B cell (primary cell): Measurements from ENCODE around the gene ZNF532. TPM values are rescaled to one million over a fixed set of nuclear protein-coding genes. Genes with fewer than 3 reads are reported as not detected.

Experiments
- ATAC-seq: fragments of 200-7000 bp; cut with Tn5 transposase; one replicate; pipeline ENCODE4 v1.10.0; 2021; ENCODE audit warnings: low read depth, mild to moderate bottlenecking, moderate number of reproducible peaks, moderate library complexity
- CTCF ChIA-PET: fragments of 350-600 bp; sonication (Branson Sonifier 250); formaldehyde crosslinking; loops from one replicate; lab custom pipeline; 2021; ENCODE audit warnings: antibody characterized with exemption, inconsistent platforms; lab: Charles Lee
- POLR2A ChIA-PET: fragments of 350-600 bp; sonication (Branson Sonifier 250); formaldehyde crosslinking; loops from one replicate; lab custom pipeline; 2021; ENCODE audit warnings: antibody characterized with exemption; lab: Charles Lee
- DNase-seq: peaks from one replicate; pipeline ENCODE4 v3.0.0; 2013
- H2AFZ ChIP-seq: 2 replicates; pipeline ENCODE4 v1.6.1; 2012; ENCODE audit warnings: mild to moderate bottlenecking, low read depth, low read length; ENCODE audit not compliant: insufficient read depth, poor library complexity, severe bottlenecking
- H3K27ac ChIP-seq, 2 donors: 1 replicate in 1 of 2; 2 replicates in 1 of 2; pipeline ENCODE4 v1.5.1; 2012 to 2013; ENCODE audit warnings: low read length in 2 of 2, mild to moderate bottlenecking in 2 of 2, moderate library complexity in 1 of 2
- H3K27me3 ChIP-seq, 4 experiments: fragments of 200-600 bp in 1 of 4; sonication (generic) in 1 of 4; replicated peaks in 1 of 4; 1 replicate in 2 of 4; 2 replicates in 2 of 4; pipeline versions ENCODE4 v1.6.1 to v1.7.0; 2013 to 2016; ENCODE audit warnings: low read length in 3 of 4, mild to moderate bottlenecking in 2 of 4, mixed read lengths in 1 of 4, moderate library complexity in 1 of 4; ENCODE audit not compliant: insufficient read depth in 4 of 4, control insufficient read depth in 3 of 4; ENCODE audit errors: control extremely low read depth in 1 of 4
- H3K36me3 ChIP-seq, 2 experiments: replicated peaks in 1 of 2; 1 replicate in 1 of 2; 2 replicates in 1 of 2; pipeline versions ENCODE4 v1.6.1 to v1.7.1; 2013; ENCODE audit warnings: low read length in 1 of 2; ENCODE audit not compliant: insufficient read depth in 2 of 2, control insufficient read depth in 1 of 2; ENCODE audit errors: control extremely low read depth in 1 of 2, extremely low read depth in 1 of 2
- H3K4me1 ChIP-seq, 2 donors: fragments of 200-600 bp in 1 of 2; sonication (generic) in 1 of 2; 1 replicate in 1 of 2; 2 replicates in 1 of 2; pipeline versions ENCODE4 v1.5.1 to v1.6.1; 2013 to 2017; ENCODE audit warnings: low read length in 2 of 2; ENCODE audit not compliant: control insufficient read depth in 2 of 2, insufficient read depth in 2 of 2
- H3K4me2 ChIP-seq: replicated peaks from 2 replicates; pipeline ENCODE3; 2012; ENCODE audit warnings: mild to moderate bottlenecking, low read depth, low read length; ENCODE audit not compliant: poor library complexity, severe bottlenecking
- H3K4me3 ChIP-seq, 5 experiments: fragments of 200-600 bp in 1 of 5; sonication (generic) in 1 of 5; 1 replicate in 3 of 5; 2 replicates in 2 of 5; pipeline versions ENCODE4 v1.5.1 to v1.7.0; 2011 to 2016; ENCODE audit warnings: low read length in 4 of 5, mild to moderate bottlenecking in 4 of 5, low read depth in 2 of 5, control low read depth in 1 of 5, moderate library complexity in 1 of 5; ENCODE audit not compliant: insufficient read depth in 1 of 5; ENCODE audit errors: control extremely low read depth in 1 of 5, extremely low read depth in 1 of 5
- H3K79me2 ChIP-seq: fragments of 200-600 bp; sonication (generic); one replicate; pipeline ENCODE4 v1.6.0; 2016; ENCODE audit warnings: low read length; ENCODE audit not compliant: control insufficient read depth, insufficient read depth
- H3K9ac ChIP-seq: fragments of 200-600 bp; sonication (generic); 2 replicates; pipeline ENCODE4 v1.6.1; 2017; ENCODE audit warnings: mild to moderate bottlenecking, low read length, moderate library complexity
- H3K9me3 ChIP-seq, 3 donors: one replicate each; pipeline versions ENCODE4 v1.6.1 to v1.7.1; 2013; ENCODE audit warnings: low read length in 2 of 3; ENCODE audit not compliant: control insufficient read depth in 2 of 3, insufficient read depth in 1 of 3; ENCODE audit errors: control extremely low read depth in 1 of 3
- H4K20me1 ChIP-seq: 2 replicates; pipeline ENCODE4 v1.6.0; 2012; ENCODE audit warnings: mild to moderate bottlenecking, low read length; ENCODE audit not compliant: insufficient read depth, control insufficient read depth, poor library complexity, severe bottlenecking
- H3K27ac Mint-ChIP-seq: one replicate; pipeline ENCODE4 v1.8.0; 2021; ENCODE audit warnings: mixed read lengths
- H3K27me3 Mint-ChIP-seq: one replicate; pipeline ENCODE4 v1.8.0; 2021; ENCODE audit warnings: mixed read lengths
- H3K4me1 Mint-ChIP-seq: one replicate; pipeline ENCODE4 v1.8.0; 2021; ENCODE audit warnings: mixed read lengths
- H3K4me3 Mint-ChIP-seq: one replicate; pipeline ENCODE4 v1.8.0; 2021; ENCODE audit warnings: mixed read lengths
- H3K9me3 Mint-ChIP-seq: one replicate; pipeline ENCODE4 v1.8.0; 2022; ENCODE audit warnings: mixed read lengths; ENCODE audit not compliant: insufficient read depth
- CTCF ChIP-seq: fragments of 200-600 bp; IDR thresholded peaks from one replicate; pipeline ENCODE4 v1.8.0; 2022; ENCODE audit warnings: antibody characterized with exemption, mild to moderate bottlenecking
- EZH2 ChIP-seq: IDR thresholded peaks from 2 replicates; pipeline ENCODE4 v1.6.1; 2012; ENCODE audit warnings: borderline replicate concordance, low read depth, mild to moderate bottlenecking, moderate library complexity, low read length; ENCODE audit not compliant: insufficient read depth, poor library complexity, severe bottlenecking
- WGBS: methylation state at CpG from one replicate; pipeline ENCODE4 v1.1.5; 2013; ENCODE audit warnings: missing lambda C conversion rate; ENCODE audit not compliant: insufficient coverage; 5-methylcytosine and 5-hydroxymethylcytosine counted together
- intact Hi-C: fragments of 100-400 bp; cut with micrococcal nuclease; formaldehyde crosslinking; loops from one replicate; pipeline ENCODE4 v1.10.0; 2022
- polyA plus RNA-seq: library from polyadenylated mRNA; depleted of rRNA; stranded (reverse); fragments of >200 nt; gene quantifications from 2 replicates; pipeline ENCODE4 v1.2.3, GENCODE V29; 2012
- total RNA-seq, 2 donors: library from RNA; stranded (reverse); fragments of 120-200 nt in 1 of 2; gene quantifications; 1 replicate in 1 of 2; 2 replicates in 1 of 2; pipeline versions ENCODE4 v1.2.3 to v1.2.4, GENCODE V29; 2013 to 2022

ZNF532 gene
- total and polyA plus RNA-seq, 2 donors (not counting 1 experiment from before 2014, with no cell fraction given): 58.2 to 104 TPM

GRCh38 chr18:59029663-59030429, 165.2 kb downstream of the ZNF532 start:
- TF ChIP-seq CTCF (no peak), EZH2 (no peak)
- H3K9me3 Mint-ChIP-seq: no peaks in the 10 kb centered on the region
- Histone ChIP-seq H3K9ac (no peak overlapping the region), H3K27me3 (no peaks in the 10 kb centered on the region), H3K79me2 (no peaks in the 10 kb centered on the region), H3K9me3 (no peaks in the 10 kb centered on the region), H3K4me1 (no peaks in the 10 kb centered on the region), H3K4me2 (no peak overlapping the region), H3K27ac (no peak overlapping the region), H3K36me3 (no peaks in the 10 kb centered on the region), H4K20me1 (no peaks in the 10 kb centered on the region), H2AFZ (no peak overlapping the region), H3K4me3 (no peak overlapping the region)
- H3K27me3 Mint-ChIP-seq: no peaks in the 10 kb centered on the region
- DNase-seq: no peak
- no peak overlapping the region for H3K4me3 Mint-ChIP-seq
- WGBS: 96% methylated on average over 19 of the region's 23 CpGs
- no peak overlapping the region for H3K27ac Mint-ChIP-seq
- CTCF ChIA-PET: no interaction called here
- POLR2A ChIA-PET: interaction anchor here (0.5 kb wide), 1 partner anchor 64 kb away, joined by 3 read pairs; no protein-coding TSS in a partner anchor
- H3K4me1 Mint-ChIP-seq: peaks cover 4% of the 10 kb centered on the region
- intact Hi-C loops: no loop called here
- no peak for ATAC-seq

GRCh38 chr18:59032308-59032707, 167.6 kb downstream of the ZNF532 start:
- no peak for TF ChIP-seq CTCF
- no peak for TF ChIP-seq EZH2
- H3K9ac ChIP-seq: no peak overlapping the region
- no peak overlapping the region for H3K4me3 ChIP-seq
- ChIA-PET POLR2A (no interaction called here), CTCF (interaction anchor here (1.0 kb wide), 1 partner anchor 250 kb away, joined by 5 read pairs; no protein-coding TSS in a partner anchor)
- intact Hi-C loops: no loop called here
- no peak for ATAC-seq
- H3K36me3 ChIP-seq: no peaks in the 10 kb centered on the region
- WGBS: 93% methylated on average over 8 of the region's 8 CpGs
- no peaks in the 10 kb centered on the region for H3K9me3 ChIP-seq
- no peaks in the 10 kb centered on the region for H3K9me3 Mint-ChIP-seq
- H3K79me2 ChIP-seq: no peaks in the 10 kb centered on the region
- H2AFZ ChIP-seq: no peak overlapping the region
- no peak overlapping the region for H3K4me3 Mint-ChIP-seq
- no peaks in the 10 kb centered on the region for H3K27me3 Mint-ChIP-seq
- no peaks in the 10 kb centered on the region for H3K27me3 ChIP-seq
- H3K27ac Mint-ChIP-seq: no peak overlapping the region
- H3K4me2 ChIP-seq: no peak overlapping the region
- H3K4me1 Mint-ChIP-seq: peaks cover 4% of the 10 kb centered on the region
- H3K4me1 ChIP-seq: no peaks in the 10 kb centered on the region
- H4K20me1 ChIP-seq: no peaks in the 10 kb centered on the region
- no peak overlapping the region for H3K27ac ChIP-seq
- DNase-seq: no peak
